ENCODE results near the gene DOCK3. TPM values are rescaled to one million over a fixed set of nuclear protein-coding genes. Genes with fewer than 3 reads are reported as not detected.
"Not testable (repeated sequence)": the region's sequence is repeated elsewhere in the genome, so short reads cannot be mapped to it uniquely, and the experiment has no call there.

Gene DOCK3
- total and polyA plus RNA-seq, 9 donors, result 0.04 to 0.71 (median 0.27) TPM; not detected in 1

GRCh38 chr3:50862221-50862620 lies 187.5 kb downstream of the DOCK3 start:
- no peak for DNase-seq
- Histone ChIP-seq H3K36me3 (no peaks in the 10 kb centered on the region), H3K27ac (no peak overlapping the region), H3K4me3 (no peak overlapping the region), H3K9me3 (no peaks in the 10 kb centered on the region), H3K27me3 (no peaks in the 10 kb centered on the region), H3K4me1 (ENCODE audit: insufficient read depth) (no peaks in the 10 kb centered on the region)
- TF ChIP-seq POLR2A (IDR thresholded peaks at IDR 0.05), result no peak
- no peak for TF ChIP-seq CTCF (IDR thresholded peaks at IDR 0.05)
- TF ChIP-seq EP300 (IDR thresholded peaks at IDR 0.05), result no peak
- WGBS, 3 donors, result 69 to 76% (median 70%) methylated on average over 3 of the region's 3 CpGs
- intact Hi-C loops (cut with DNase I), result no loop called here

- intact Hi-C loops (cut with DNase I), result no loop called here
These were observed 198.8 kb downstream of the DOCK3 start for GRCh38 chr3:50873376-50874157.

GRCh38 chr3:50874876-50875275 lies 200.1 kb downstream of the DOCK3 start:
- H3K27me3 ChIP-seq; H3K27ac ChIP-seq; H3K4me3 ChIP-seq; intact Hi-C loops (cut with DNase I); DNase-seq; H3K9me3 ChIP-seq; H3K4me1 ChIP-seq (ENCODE audit: insufficient read depth); H3K36me3 ChIP-seq: not testable (repeated sequence)
- 24 to 31% (median 30%) methylated on average over 7 of the region's 7 CpGs for WGBS, 3 donors

More at GRCh38 chr3:50873376-50874157, 198.8 kb downstream of the DOCK3 start:
- no peaks in the 10 kb centered on the region for H3K27me3 ChIP-seq
- no peak for TF ChIP-seq CTCF (IDR thresholded peaks at IDR 0.05)
- TF ChIP-seq EP300 (IDR thresholded peaks at IDR 0.05), result no peak
- TF ChIP-seq POLR2A (IDR thresholded peaks at IDR 0.05), result no peak
- no peaks in the 10 kb centered on the region for H3K4me1 ChIP-seq (ENCODE audit: insufficient read depth)
- H3K27ac ChIP-seq, result no peak overlapping the region
- 78 to 89% (median 83%) methylated on average over 3 of the region's 3 CpGs for WGBS, 3 donors
- no peaks in the 10 kb centered on the region for H3K36me3 ChIP-seq
- no peak overlapping the region for H3K4me3 ChIP-seq
- DNase-seq, result no peak
- no peaks in the 10 kb centered on the region for H3K9me3 ChIP-seq

- DNase-seq, result no peak
- Histone ChIP-seq H3K4me3 (no peak overlapping the region), H3K9me3 (no peaks in the 10 kb centered on the region), H3K27ac (no peak overlapping the region), H3K4me1 (ENCODE audit: insufficient read depth) (no peaks in the 10 kb centered on the region), H3K36me3 (no peaks in the 10 kb centered on the region), H3K27me3 (no peaks in the 10 kb centered on the region)
- intact Hi-C loops (cut with DNase I), result no loop called here
- TF ChIP-seq POLR2A (IDR thresholded peaks at IDR 0.05) (no peak), EP300 (IDR thresholded peaks at IDR 0.05) (no peak), CTCF (IDR thresholded peaks at IDR 0.05) (no peak)
- 12 to 26% (median 26%) methylated on average over 2 of the region's 2 CpGs for WGBS, 3 donors
These were observed 202.2 kb downstream of the DOCK3 start for GRCh38 chr3:50876947-50877346.

- H3K27me3 ChIP-seq; H3K4me1 ChIP-seq (ENCODE audit: insufficient read depth); H3K9me3 ChIP-seq; H3K4me3 ChIP-seq; DNase-seq; H3K36me3 ChIP-seq; intact Hi-C loops (cut with DNase I); H3K27ac ChIP-seq: not testable (repeated sequence)
- WGBS, 3 donors, result 69 to 95% (median 81%) methylated on average over 1 of the region's 1 CpG
These were observed 208.0 kb downstream of the DOCK3 start for GRCh38 chr3:50882733-50883132.

All from ovary (tissue), 9 donors.